HG03565 (cell line): Measurements from ENCODE around the gene MC3R.

Experiments
- ATAC-seq: cut with Tn5 transposase; IDR thresholded peaks from one replicate; pipeline ENCODE4 v1.9.1; 2021; ENCODE audit warnings: mild to moderate bottlenecking, moderate library complexity; ENCODE audit not compliant: unreplicated experiment

Gene MC3R

GRCh38 chr20:56249244-56249955 is 868 bp downstream of the MC3R start:
- ATAC-seq, result peak; percentile 52

DNA sequence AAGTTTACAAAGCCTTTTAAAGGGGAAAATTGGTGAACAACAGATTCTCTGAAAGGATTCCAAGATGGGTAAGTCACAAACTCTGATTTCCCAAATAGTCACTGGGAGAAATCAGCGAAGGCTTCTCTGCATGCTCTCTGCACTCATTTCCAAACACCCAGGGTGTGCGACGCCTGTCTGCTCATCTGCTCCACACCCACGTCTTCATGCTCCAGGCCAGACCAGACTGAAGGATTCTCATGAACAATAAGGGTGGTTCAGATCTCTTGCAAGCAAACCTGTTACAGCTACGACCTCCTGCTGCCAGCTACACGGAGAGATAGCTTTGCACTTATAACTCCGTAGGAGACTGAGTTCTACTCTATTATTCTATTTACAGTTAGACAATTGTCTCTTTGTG is 1.4 kb downstream of the MC3R start:
- ATAC-seq, result no peak

DNA sequence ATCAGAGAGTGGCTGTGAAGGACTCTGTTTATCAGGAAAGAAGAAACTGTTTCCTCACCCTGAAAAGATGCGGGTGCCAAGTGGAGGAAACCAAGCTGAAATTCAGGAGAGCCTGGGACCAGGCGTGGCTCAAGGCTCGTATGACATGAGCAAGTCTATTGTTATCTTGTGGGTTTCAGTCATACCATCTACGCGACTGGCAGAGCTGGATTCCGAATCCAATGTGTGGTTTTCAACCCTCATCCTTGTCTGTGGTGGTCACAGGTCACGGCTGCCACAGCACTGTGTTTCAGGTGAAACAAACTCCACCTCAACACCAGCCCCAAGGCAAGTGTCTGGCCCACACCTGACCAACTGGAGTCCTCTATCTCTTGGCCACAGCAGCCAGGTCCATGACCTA is 9.1 kb downstream of the MC3R start:
- no peak for ATAC-seq

GRCh38 chr20:56259948-56260347 is 11.4 kb downstream of the MC3R start:
- ATAC-seq, result no peak

GRCh38 chr20:56268536-56268935 is 20.0 kb downstream of the MC3R start:
- ATAC-seq, result no peak

DNA sequence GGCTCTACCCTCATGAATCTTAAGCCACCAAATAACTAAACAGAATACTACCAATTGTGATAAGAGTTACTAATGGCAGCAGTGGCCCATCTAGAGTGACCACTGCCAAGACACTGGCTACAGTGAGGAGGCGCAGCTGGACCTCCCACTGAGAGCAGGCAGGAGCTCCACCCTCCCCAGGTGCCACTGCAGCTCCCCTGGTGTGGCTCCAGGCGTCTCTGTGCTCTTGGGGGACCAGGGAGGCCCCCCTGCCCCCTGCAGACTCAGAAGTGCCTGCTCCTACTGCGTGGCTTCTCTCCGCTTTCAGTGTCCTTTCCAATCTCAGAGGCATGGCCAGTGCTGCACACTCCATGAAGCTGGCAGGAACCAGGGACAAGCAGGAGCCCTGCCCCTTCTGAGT is 23.4 kb downstream of the MC3R start:
- no peak for ATAC-seq

DNA sequence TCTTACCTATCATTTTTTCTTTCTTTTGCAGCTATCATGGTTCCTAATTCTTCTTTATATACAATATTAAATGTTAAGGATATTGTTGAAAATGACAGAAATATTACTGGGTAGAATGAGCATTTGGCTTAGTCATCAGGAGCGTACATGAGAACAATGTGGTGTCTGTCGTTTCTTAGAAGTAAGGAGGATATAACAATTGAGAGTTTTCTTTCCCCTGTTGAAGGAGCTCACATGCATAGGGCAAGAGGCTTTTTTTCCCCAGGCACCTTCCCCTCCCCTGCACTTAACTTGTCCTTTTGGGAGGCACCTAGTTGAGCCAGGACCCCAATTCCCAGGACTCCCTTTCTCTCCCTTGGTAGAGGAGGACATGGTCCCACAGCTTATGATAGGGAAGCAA is 25.0 kb downstream of the MC3R start:
- ATAC-seq, result no peak

DNA sequence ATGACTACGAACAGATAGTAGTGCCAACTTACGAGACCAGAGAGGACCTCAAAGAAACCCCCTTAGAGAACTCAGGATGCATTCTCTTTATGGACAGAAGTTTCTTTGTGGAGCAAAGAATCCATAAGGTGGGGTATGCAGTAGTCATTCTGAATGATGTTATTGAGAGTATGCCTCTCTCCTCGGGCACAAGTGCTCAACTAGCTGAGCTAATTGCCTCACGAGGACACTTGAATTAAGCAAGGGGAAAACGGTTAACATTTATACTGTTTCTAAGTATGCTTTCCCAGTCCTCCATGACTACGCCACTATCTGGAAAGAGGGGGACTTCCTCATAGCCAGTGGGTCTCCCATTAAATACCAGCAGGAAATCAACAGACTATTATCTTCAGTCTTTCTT is 25.6 kb downstream of the MC3R start:
- no peak for ATAC-seq

DNA sequence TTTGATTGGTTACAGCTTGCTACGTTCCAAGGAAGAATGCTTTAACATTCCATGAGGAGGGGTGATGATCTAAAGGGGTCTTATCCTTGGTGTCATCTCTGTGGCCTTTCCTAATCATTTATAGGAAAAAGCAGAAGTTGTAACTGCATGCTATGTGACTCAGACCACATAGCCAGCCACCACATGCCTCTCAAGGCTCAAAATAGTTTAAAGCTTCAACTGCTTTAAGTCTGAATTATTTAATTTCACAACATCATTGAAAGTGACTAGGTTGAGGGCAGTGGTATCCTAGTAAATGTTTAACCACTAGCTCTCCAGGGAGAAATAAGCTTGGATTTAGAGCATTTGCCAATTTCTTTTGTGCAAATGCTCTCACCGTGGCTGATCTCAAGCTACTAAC is 29.7 kb downstream of the MC3R start:
- no peak for ATAC-seq

DNA sequence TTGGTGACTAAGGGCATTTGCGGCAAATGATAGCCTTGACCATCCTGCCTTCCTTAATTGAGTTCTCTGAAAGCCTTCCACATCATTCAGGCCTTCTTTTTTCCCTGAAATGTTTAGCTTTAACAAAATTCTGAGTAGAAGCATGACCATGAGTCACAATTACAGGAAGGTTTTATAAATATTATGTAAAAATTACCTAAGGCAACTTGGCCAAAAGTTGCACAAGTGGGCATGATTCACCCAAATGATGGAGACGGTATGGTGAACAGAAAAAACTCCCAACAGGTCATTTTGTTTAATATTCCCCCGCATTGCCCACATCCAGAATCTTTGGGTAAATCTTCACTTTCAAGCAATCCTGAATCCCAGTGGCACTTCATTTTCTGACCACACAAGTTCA is 37.0 kb downstream of the MC3R start:
- no peak for ATAC-seq

- no peak for ATAC-seq
Measured at GRCh38 chr20:56289652-56290051, 41.1 kb downstream of the MC3R start.

GRCh38 chr20:56299362-56299761 is 50.8 kb downstream of the MC3R start:
- no peak for ATAC-seq
